VCaP (cell line): ENCODE results near the gene PRSS53.
A peak's percentile ranks its signal among the peaks of the same experiment; 100 is the strongest.
"Not testable (repeated sequence)": the region's sequence is repeated elsewhere in the genome, so short reads cannot be mapped to it uniquely, and the experiment has no call there.

Experiments
- H3K27ac ChIP-seq: fragments of 450-650 bp; 2 replicates; pipeline ENCODE4 v1.5.1; 2017
- TF ChIP-seq, protein P1 (sequence below): fragments of 450-650 bp; conservative IDR thresholded peaks from 2 replicates; pipeline ENCODE4 v1.5.1; 2017; ENCODE audit warnings: mild to moderate bottlenecking, moderate library complexity

The PRSS53 gene

GRCh38 chr16:31088459-31089183 lies at the start of gene PRSS53:
Gene PRSS53, minus strand, starts transcription at chr16:31088943. Its CDS starts 134 bp downstream, at chr16:31088809.
- no peak within 1 kb of the TSS for H3K27ac ChIP-seq
- TF ChIP-seq, protein P1, sequence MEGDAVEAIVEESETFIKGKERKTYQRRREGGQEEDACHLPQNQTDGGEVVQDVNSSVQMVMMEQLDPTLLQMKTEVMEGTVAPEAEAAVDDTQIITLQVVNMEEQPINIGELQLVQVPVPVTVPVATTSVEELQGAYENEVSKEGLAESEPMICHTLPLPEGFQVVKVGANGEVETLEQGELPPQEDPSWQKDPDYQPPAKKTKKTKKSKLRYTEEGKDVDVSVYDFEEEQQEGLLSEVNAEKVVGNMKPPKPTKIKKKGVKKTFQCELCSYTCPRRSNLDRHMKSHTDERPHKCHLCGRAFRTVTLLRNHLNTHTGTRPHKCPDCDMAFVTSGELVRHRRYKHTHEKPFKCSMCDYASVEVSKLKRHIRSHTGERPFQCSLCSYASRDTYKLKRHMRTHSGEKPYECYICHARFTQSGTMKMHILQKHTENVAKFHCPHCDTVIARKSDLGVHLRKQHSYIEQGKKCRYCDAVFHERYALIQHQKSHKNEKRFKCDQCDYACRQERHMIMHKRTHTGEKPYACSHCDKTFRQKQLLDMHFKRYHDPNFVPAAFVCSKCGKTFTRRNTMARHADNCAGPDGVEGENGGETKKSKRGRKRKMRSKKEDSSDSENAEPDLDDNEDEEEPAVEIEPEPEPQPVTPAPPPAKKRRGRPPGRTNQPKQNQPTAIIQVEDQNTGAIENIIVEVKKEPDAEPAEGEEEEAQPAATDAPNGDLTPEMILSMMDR = no peak

DNA sequence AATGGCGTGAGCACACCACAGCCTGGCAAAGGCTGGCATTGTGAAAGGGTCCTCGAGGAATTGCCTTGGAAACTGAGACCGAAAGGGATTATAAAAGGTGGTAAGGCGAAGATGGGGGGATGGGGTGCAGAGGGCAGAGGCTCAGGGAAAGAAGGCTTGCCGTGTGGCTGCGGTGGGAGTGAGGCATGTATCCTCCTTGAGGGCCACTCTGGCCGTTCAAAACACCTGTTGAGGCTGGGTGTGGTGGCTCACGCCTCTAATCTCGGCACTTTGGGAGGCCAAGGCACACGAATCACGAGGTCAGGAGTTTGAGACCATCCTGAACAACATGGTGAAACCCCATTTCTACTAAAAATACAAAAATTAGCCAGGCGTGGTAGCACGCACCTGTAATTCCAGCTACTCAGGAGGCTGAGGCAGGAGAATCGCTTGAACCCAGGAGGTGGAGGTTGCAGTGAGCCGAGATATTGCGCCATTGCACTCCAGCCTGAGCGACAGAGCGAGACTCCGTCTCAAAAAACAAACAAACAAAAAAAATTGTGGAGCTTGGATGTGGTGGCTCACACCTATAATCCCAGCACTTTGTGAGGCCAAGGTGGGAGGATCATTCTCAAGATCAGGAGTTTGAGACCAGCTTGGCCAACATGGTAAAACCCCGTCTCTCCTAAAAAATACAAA lies 48.2 kb upstream of the PRSS53 start:
- not testable (repeated sequence) for H3K27ac ChIP-seq

GRCh38 chr16:31136287-31136662 lies 47.5 kb upstream of the PRSS53 start:
- no peak overlapping the region; the same call in 1 of the 2 replicates for H3K27ac ChIP-seq

DNA sequence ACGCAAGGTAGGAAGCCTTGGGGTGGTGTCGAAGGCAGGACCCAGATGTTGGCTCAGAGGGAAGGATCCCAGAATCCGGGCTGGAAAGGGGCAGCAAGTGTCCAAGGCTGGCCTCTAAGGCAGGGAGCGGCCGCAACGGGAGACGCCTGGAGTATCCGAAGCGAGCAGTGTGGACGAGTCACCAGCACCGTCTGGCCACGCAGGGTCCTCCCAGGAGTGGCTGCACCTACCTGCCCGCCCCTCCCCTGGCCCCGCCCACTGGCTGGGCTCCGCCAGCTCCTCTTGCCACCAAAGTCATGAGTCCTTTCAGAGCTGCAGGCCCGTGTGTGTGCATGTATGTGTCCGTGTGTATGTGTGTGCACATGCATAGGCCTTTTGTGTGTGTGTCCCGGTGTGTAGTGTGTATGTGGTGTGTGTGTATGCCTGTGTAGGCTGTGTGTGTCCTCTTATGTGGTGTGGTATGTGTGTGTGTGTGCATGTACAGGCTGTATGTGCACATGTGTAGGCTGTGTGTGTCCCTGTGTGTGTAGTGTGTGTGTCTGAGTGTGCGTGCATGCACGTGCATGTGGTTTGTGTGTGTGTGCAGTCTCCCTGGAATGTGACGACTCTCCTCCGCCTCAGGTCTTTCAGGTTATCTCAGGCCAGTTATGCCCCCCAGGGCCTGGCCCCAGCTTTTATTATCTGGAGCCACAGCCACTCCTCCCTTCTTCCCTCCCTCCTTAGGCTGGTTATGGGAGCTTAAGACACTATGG lies 47.0 kb upstream of the PRSS53 start, which contains the start of gene PRSS8:
Gene PRSS8, minus strand, starts transcription at position 193 of the 752 bp plus-strand sequence. CDS start 229 bp downstream, outside the sequence.
- TF ChIP-seq, protein P1 = no peak
- peak within 1 kb of the TSS; percentile 74 for H3K27ac ChIP-seq

More at GRCh38 chr16:31136287-31136662, 47.5 kb upstream of the PRSS53 start:
- TF ChIP-seq, protein P1 = no peak

DNA sequence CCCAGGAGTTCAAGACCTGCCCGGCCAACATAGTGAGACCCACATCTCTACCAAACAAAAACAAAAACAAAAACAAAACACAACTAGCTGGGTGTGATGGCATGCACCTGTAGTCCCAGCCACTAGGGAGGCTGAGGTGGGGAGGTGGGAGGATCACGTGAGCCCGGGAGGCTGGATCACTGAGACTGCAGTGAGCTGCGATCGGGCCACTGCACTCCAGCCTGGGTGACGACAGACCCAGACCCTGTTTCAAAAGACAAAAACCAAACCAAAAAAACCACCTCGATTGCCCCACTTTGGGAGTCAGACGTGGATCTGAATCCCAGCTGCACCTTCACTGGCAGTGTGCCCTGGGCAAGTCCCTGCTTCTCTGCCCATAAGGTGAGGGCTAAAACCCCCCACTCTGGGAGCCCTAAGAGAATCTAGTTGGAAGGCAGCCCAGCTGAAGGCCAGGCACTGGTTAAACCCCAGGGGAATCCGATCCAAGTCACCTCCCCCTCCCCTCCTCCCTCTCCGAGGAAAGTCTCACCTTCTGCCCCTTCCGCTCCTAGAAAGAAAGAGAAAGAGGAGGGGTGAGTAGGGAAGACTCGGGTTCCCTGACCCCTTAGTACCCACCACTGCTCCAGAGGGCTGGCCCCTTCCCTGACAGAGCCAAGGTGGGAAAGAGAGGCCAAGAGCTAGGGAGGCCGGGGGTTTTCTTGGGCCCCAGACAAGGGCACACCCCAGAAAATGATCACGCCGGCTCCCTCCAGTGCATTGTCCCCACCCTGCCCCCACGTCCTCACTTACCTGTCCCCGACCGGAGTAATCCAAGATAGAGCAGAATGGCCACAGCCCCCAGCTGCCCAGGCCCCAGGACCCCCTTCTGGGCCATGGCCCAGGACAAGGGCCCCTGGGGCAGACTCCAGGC lies 46.1 kb upstream of the PRSS53 start:
- TF ChIP-seq, protein P1 = no peak; the same call in 1 of the 2 replicates
- H3K27ac ChIP-seq = peak overlapping the region; percentile 74

DNA sequence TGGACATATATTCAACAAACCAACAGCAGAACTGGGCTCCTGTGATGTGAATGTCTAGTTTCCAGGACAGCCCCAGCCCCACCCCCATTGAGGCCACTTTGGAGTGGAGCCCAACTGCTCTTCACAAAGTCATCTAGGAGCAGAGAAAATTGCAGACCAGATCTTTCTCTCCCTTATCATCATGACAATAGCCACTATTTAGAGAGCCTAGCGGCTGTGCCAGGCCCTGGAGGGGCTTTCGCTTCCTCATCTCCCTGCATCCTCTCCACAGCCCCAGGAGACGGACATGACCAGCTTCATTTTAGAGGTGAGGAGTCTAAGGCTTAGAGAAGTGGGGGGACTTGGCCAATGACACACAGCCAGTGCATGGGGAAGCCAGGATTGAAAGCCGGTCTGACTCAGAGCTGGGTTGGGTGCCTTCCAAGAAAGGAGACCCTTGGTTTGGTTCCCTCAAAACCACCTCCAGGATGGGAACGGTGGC lies 45.4 kb upstream of the PRSS53 start:
- TF ChIP-seq, protein P1 = no peak
- H3K27ac ChIP-seq = peak overlapping the region; percentile 74; the same call in 1 of the 2 replicates

- no peak overlapping the region for H3K27ac ChIP-seq
- TF ChIP-seq, protein P1 = no peak
Measured at GRCh38 chr16:31133046-31133501, 44.3 kb upstream of the PRSS53 start.
